CD4-positive, alpha-beta T cell treated with Interferon alpha-2 for 1 hour (primary cell): Measurements from ENCODE around the gene ZCCHC18.
"Not testable (repeated sequence)": the region's sequence is repeated elsewhere in the genome, so short reads cannot be mapped to it uniquely, and the experiment has no call there.

Experiments
- DNase-seq, 2 donors: peaks; one replicate each; pipeline ENCODE4 v3.0.0-alpha.2; 2020 to 2022

Gene ZCCHC18

GRCh38 chrX:104112326-104112951 lies at the start of gene ZCCHC18:
Gene ZCCHC18, plus strand, starts transcription at chrX:104112523. Its CDS starts 1,589 bp downstream, at chrX:104114112.
- DNase-seq: peak in 1 of 2 donors; percentile 42

- not testable (repeated sequence) for DNase-seq
These were observed 49.7 kb upstream of the ZCCHC18 start for GRCh38 chrX:104062636-104063035.

GRCh38 chrX:104075778-104076445 lies 36.4 kb upstream of the ZCCHC18 start, which contains the start of gene TMSB15C:
Gene TMSB15C, minus strand, starts transcription at chrX:104076236.
- DNase-seq: not testable (repeated sequence)

GRCh38 chrX:104077854-104078253 lies 34.5 kb upstream of the ZCCHC18 start:
- DNase-seq: not testable (repeated sequence)

- DNase-seq: no peak
These were observed 28.3 kb upstream of the ZCCHC18 start for GRCh38 chrX:104084063-104084462.

GRCh38 chrX:104084534-104085277 lies 27.6 kb upstream of the ZCCHC18 start:
- DNase-seq: no peak

GRCh38 chrX:104085477-104085876 lies 26.8 kb upstream of the ZCCHC18 start:
- DNase-seq: no peak

GRCh38 chrX:104085919-104086318 lies 26.4 kb upstream of the ZCCHC18 start:
- no peak for DNase-seq

GRCh38 chrX:104098151-104098808 lies 14.0 kb upstream of the ZCCHC18 start:
- peak; percentile 67 to 74 for DNase-seq

GRCh38 chrX:104098919-104099318 lies 13.4 kb upstream of the ZCCHC18 start:
- DNase-seq: no peak

- no peak for DNase-seq
These were observed 7.6 kb upstream of the ZCCHC18 start for GRCh38 chrX:104104676-104105075.

GRCh38 chrX:104105330-104106262 lies 6.7 kb upstream of the ZCCHC18 start:
- DNase-seq: no peak

- no peak for DNase-seq
These were observed 3.4 kb upstream of the ZCCHC18 start for GRCh38 chrX:104108955-104109354.

- peak in 1 of 2 donors; percentile 34 for DNase-seq
These were observed 1.7 kb upstream of the ZCCHC18 start for GRCh38 chrX:104110491-104111240.

- peak; percentile 36 to 57 for DNase-seq
These were observed 1.1 kb downstream of the ZCCHC18 start for GRCh38 chrX:104113222-104113965.

GRCh38 chrX:104117759-104118158 lies 5.4 kb downstream of the ZCCHC18 start:
- no peak for DNase-seq

GRCh38 chrX:104118765-104119164 lies 6.4 kb downstream of the ZCCHC18 start:
- DNase-seq: no peak

- DNase-seq: no peak
These were observed 10.5 kb downstream of the ZCCHC18 start for GRCh38 chrX:104122829-104123228.

- DNase-seq: no peak
These were observed 14.5 kb downstream of the ZCCHC18 start for GRCh38 chrX:104126856-104127255.

GRCh38 chrX:104130808-104131207 lies 18.5 kb downstream of the ZCCHC18 start:
- DNase-seq: no peak
